ENCODE data around the gene PCSK6.

PCSK6 gene

GRCh38 chr15:101368086-101368780 lies 121.3 kb downstream of the PCSK6 start:
- Histone ChIP-seq H3K4me3 (ENCODE audit: low read depth, low read length) (no peak overlapping the region), H3K36me3 (replicated peaks) (no peaks in the 10 kb centered on the region), H3K27me3 (replicated peaks) (peaks cover 3% of the 10 kb centered on the region), H3K27ac (no peak overlapping the region)
- no peak for TF ChIP-seq CTCF (IDR thresholded peaks at IDR 0.05; ENCODE audit: low read depth, low read length, missing control alignments)
- in situ Hi-C loops (cut with HindIII; ENCODE audit: low pct_ligation_motif_present, low sequenced_read_pairs): no loop called here
- DNase-seq: no peak

GRCh38 chr15:101366853-101367252 lies 122.7 kb downstream of the PCSK6 start:
- in situ Hi-C loops (cut with HindIII; ENCODE audit: low pct_ligation_motif_present, low sequenced_read_pairs): no loop called here
- Histone ChIP-seq H3K27me3 (replicated peaks) (no peaks in the 10 kb centered on the region), H3K4me3 (ENCODE audit: low read depth, low read length) (no peak overlapping the region), H3K36me3 (replicated peaks) (no peaks in the 10 kb centered on the region), H3K27ac (no peak overlapping the region)
- TF ChIP-seq CTCF (IDR thresholded peaks at IDR 0.05; ENCODE audit: low read depth, low read length, missing control alignments): no peak
- DNase-seq: no peak

- TF ChIP-seq CTCF (IDR thresholded peaks at IDR 0.05; ENCODE audit: low read depth, low read length, missing control alignments): no peak
- H3K36me3 ChIP-seq (replicated peaks): no peaks in the 10 kb centered on the region
- no peak overlapping the region for H3K27ac ChIP-seq
- in situ Hi-C loops (cut with HindIII; ENCODE audit: low pct_ligation_motif_present, low sequenced_read_pairs): no loop called here
- DNase-seq: no peak
- H3K4me3 ChIP-seq (ENCODE audit: low read depth, low read length): no peak overlapping the region
- H3K27me3 ChIP-seq (replicated peaks): no peaks in the 10 kb centered on the region
Observed at GRCh38 chr15:101362986-101363566, 126.4 kb downstream of the PCSK6 start.

- no peak for TF ChIP-seq CTCF (IDR thresholded peaks at IDR 0.05; ENCODE audit: low read depth, low read length, missing control alignments)
- in situ Hi-C loops (cut with HindIII; ENCODE audit: low pct_ligation_motif_present, low sequenced_read_pairs): no loop called here
- H3K36me3 ChIP-seq (replicated peaks): no peaks in the 10 kb centered on the region
- DNase-seq: no peak
- H3K27ac ChIP-seq: no peak overlapping the region
- no peaks in the 10 kb centered on the region for H3K27me3 ChIP-seq (replicated peaks)
- H3K4me3 ChIP-seq (ENCODE audit: low read depth, low read length): no peak overlapping the region
Observed at GRCh38 chr15:101362359-101362758, 127.1 kb downstream of the PCSK6 start.

GRCh38 chr15:101361418-101361817 lies 128.1 kb downstream of the PCSK6 start:
- TF ChIP-seq CTCF (IDR thresholded peaks at IDR 0.05; ENCODE audit: low read depth, low read length, missing control alignments): no peak
- no peak overlapping the region for H3K27ac ChIP-seq
- H3K36me3 ChIP-seq (replicated peaks): no peaks in the 10 kb centered on the region
- no peak for DNase-seq
- no peak overlapping the region for H3K4me3 ChIP-seq (ENCODE audit: low read depth, low read length)
- in situ Hi-C loops (cut with HindIII; ENCODE audit: low pct_ligation_motif_present, low sequenced_read_pairs): no loop called here
- H3K27me3 ChIP-seq (replicated peaks): no peaks in the 10 kb centered on the region

All from brain microvascular endothelial cell (primary cell).